Spleen (tissue), 11 donors: ENCODE measurements around the gene CEMIP. TPM values are rescaled to one million over a fixed set of nuclear protein-coding genes. Genes with fewer than 3 reads are reported as not detected.

Experiments used
- DNase-seq: peaks from one replicate; pipeline ENCODE4 v3.0.0-alpha.2; 2020
- H3K27ac ChIP-seq, 8 donors: fragments of 200-600 bp; sonication (generic) in 7 of 8; 1 replicate in 4 of 8; 2 replicates in 4 of 8; pipeline versions ENCODE4 v1.5.0 to v1.8.0; 2016 to 2021; ENCODE audit warnings: inconsistent platforms in 4 of 8, mild to moderate bottlenecking in 4 of 8, moderate library complexity in 1 of 8
- H3K27me3 ChIP-seq, 7 donors: fragments of 200-600 bp; sonication (generic) in 6 of 7; replicated peaks in 1 of 7; 1 replicate in 4 of 7; 2 replicates in 3 of 7; pipeline versions ENCODE4 v1.5.0 to v1.8.0; 2016 to 2021; ENCODE audit warnings: inconsistent platforms in 3 of 7, mild to moderate bottlenecking in 1 of 7
- H3K36me3 ChIP-seq, 6 donors: fragments of 200-600 bp; sonication (generic) in 5 of 6; 1 replicate in 4 of 6; 2 replicates in 2 of 6; pipeline versions ENCODE4 v1.5.0 to v1.8.0; 2016 to 2021; ENCODE audit warnings: inconsistent platforms in 2 of 6
- H3K4me1 ChIP-seq, 6 donors: fragments of 200-600 bp; sonication (generic) in 5 of 6; 1 replicate in 3 of 6; 2 replicates in 3 of 6; pipeline versions ENCODE4 v1.5.0 to v1.8.0; 2016 to 2021; ENCODE audit warnings: inconsistent platforms in 3 of 6
- H3K4me3 ChIP-seq, 8 donors: fragments of 200-600 bp; sonication (generic) in 7 of 8; 1 replicate in 4 of 8; 2 replicates in 4 of 8; pipeline versions ENCODE4 v1.5.0 to v1.8.0; 2016 to 2021; ENCODE audit warnings: inconsistent platforms in 4 of 8, mild to moderate bottlenecking in 4 of 8, moderate library complexity in 2 of 8
- H3K9me3 ChIP-seq, 8 donors: fragments of 200-600 bp; sonication (generic) in 7 of 8; 1 replicate in 4 of 8; 2 replicates in 4 of 8; pipeline versions ENCODE4 v1.5.0 to v1.8.0; 2016 to 2021; ENCODE audit warnings: inconsistent platforms in 4 of 8
- POLR2A ChIP-seq, 3 donors: fragments of 450-650 bp; IDR thresholded peaks; one replicate each; pipeline ENCODE4 v1.5.1; 2017; ENCODE audit warnings: antibody characterized with exemption in 3 of 3, mild to moderate bottlenecking in 1 of 3
- POLR2AphosphoS5 ChIP-seq, 3 donors: sonication (generic); formaldehyde crosslinking; IDR thresholded peaks; one replicate each; pipeline ENCODE4 v1.5.1; 2017; ENCODE audit warnings: antibody characterized with exemption in 3 of 3
- WGBS, 5 donors: extraction: QIAGEN DNeasy Blood & Tissue Kit in 3 of 5; methylation state at CpG; one replicate each; pipeline versions ENCODE4 v1.1.5 to v1.1.7; 2013 to 2018; 5-methylcytosine and 5-hydroxymethylcytosine counted together
- intact Hi-C: fragments of 100-400 bp; cut with DNase I; formaldehyde crosslinking; loops from one replicate; pipeline ENCODE4 v1.15.0; 2023; ENCODE audit warnings: low total_unique reads
- polyA plus RNA-seq, 3 donors: library from polyadenylated mRNA; stranded (reverse); fragments of 200-250 nt; gene quantifications; one replicate each; pipeline ENCODE4 v1.2.1, GENCODE V29; 2013
- total RNA-seq, 7 donors: library from RNA; depleted of rRNA in 3 of 7; stranded (reverse); fragments of >200 nt in 3 of 7; fragmentation: NEBNext Ultra II Directional in 4 of 7; extraction: Animal tissue kit (Norgen Biotek cat#: 25700) in 4 of 7; gene quantifications; one replicate each; pipeline versions ENCODE4 v1.1.0 to v1.2.1, GENCODE V29; 2016 to 2021
- TF ChIP-seq, protein P1 (sequence below), 11 experiments: fragments of 200-600 bp in 7 of 11; fragments of 450-650 bp in 4 of 11; sonication (generic) in 4 of 11; IDR thresholded peaks in 8 of 11; conservative IDR thresholded peaks in 3 of 11; 1 replicate in 7 of 11; 2 replicates in 4 of 11; pipeline versions ENCODE4 v1.4.0 to v1.8.0; 2016 to 2021; ENCODE audit warnings: antibody characterized with exemption in 11 of 11, inconsistent platforms in 4 of 11, mild to moderate bottlenecking in 1 of 11
- donor health status: healthy with polysubstance abuse.
- donor health status: DM: no; HTN: no; CAD: no; lungs with moderate emphysema.
- donor health status: DM: no; HTN: no; CAD: no.
- donor health status: Bipolar disorder and iron deficiency.
- donor health status: healthy.
- donor health status: DM: no; HTN: no; CAD: no.
- donor health status: DM: yes; HTN: yes; CAD: no.

The CEMIP gene
- total and polyA plus RNA-seq, 10 donors = 0.20 to 3.0 (median 1.0) TPM; not detected in 1

DNA sequence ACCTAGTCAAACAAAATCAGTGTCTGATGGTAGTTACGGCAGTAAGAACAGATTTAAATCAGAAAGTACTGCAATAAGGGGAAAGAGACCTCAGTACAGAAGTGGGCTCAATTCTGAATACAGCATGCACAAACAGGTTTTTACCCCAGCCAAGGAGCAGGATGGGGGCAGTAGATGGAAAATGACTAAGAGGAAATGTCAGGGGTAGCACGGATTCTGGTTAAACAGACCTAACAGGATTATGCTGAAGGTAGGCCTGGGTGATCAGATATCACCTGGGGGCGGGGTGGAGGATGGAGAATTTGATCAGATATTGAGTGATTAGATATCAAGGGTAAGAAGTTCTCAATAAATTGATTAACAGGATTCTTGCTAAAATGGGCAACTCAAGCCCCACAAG, 191.5 kb downstream of the CEMIP start:
- Histone ChIP-seq H3K9me3 (peaks cover 0 to under 1% (median 0%) of the 10 kb centered on the region in 8 donors), H3K36me3 (peaks cover 0 to 70% (median 14%) of the 10 kb centered on the region in 6 donors), H3K27me3 (no peaks in the 10 kb centered on the region), H3K4me1 (peaks cover 0 to 23% (median 12%) of the 10 kb centered on the region in 6 donors), H3K27ac (no peak overlapping the region), H3K4me3 (no peak overlapping the region)
- no peak for DNase-seq
- WGBS, 5 donors = 85 to 92% (median 87%) methylated on average over 3 of the region's 3 CpGs
- intact Hi-C loops = no loop called here
- TF ChIP-seq POLR2AphosphoS5 (IDR thresholded peaks at IDR 0.05) = no peak
- no peak for TF ChIP-seq POLR2A (IDR thresholded peaks at IDR 0.05)
- TF ChIP-seq, protein P1, sequence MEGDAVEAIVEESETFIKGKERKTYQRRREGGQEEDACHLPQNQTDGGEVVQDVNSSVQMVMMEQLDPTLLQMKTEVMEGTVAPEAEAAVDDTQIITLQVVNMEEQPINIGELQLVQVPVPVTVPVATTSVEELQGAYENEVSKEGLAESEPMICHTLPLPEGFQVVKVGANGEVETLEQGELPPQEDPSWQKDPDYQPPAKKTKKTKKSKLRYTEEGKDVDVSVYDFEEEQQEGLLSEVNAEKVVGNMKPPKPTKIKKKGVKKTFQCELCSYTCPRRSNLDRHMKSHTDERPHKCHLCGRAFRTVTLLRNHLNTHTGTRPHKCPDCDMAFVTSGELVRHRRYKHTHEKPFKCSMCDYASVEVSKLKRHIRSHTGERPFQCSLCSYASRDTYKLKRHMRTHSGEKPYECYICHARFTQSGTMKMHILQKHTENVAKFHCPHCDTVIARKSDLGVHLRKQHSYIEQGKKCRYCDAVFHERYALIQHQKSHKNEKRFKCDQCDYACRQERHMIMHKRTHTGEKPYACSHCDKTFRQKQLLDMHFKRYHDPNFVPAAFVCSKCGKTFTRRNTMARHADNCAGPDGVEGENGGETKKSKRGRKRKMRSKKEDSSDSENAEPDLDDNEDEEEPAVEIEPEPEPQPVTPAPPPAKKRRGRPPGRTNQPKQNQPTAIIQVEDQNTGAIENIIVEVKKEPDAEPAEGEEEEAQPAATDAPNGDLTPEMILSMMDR (IDR thresholded peaks at IDR 0.05 in 8 of 11, conservative IDR thresholded peaks at IDR 0.05 in 3 of 11) = no peak

DNA sequence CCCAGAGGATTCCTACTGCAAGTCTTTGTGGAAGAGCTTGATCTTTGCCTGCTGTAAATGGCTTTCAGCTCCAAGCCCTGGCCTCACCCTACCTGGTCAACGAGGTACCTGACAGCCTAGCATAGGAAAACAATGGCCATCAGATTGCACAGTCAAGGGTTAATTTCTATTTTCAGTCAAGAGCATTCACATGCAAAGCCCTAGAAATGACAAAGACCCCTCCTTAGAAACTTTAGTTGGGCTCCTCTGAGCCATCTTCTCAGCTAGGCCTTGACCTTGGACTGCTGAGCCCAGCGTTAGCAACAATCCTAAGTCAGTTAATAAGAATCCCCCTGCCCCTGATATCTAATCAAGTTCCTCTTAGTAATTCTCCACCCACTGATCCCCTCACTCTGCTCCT, 192.0 kb downstream of the CEMIP start:
- Histone ChIP-seq H3K4me1 (peaks cover 0 to 23% (median 12%) of the 10 kb centered on the region in 6 donors), H3K4me3 (no peak overlapping the region), H3K36me3 (peaks cover 0 to 73% (median 14%) of the 10 kb centered on the region in 6 donors), H3K27me3 (no peaks in the 10 kb centered on the region), H3K27ac (no peak overlapping the region), H3K9me3 (no peaks in the 10 kb centered on the region)
- intact Hi-C loops = no loop called here
- WGBS, 5 donors = 83 to 87% (median 86%) methylated on average over 2 of the region's 2 CpGs
- no peak for DNase-seq
- TF ChIP-seq POLR2A (IDR thresholded peaks at IDR 0.05) = no peak
- TF ChIP-seq POLR2AphosphoS5 (IDR thresholded peaks at IDR 0.05) = no peak
- TF ChIP-seq, protein P1 (IDR thresholded peaks at IDR 0.05 in 8 of 11, conservative IDR thresholded peaks at IDR 0.05 in 3 of 11) = no peak

DNA sequence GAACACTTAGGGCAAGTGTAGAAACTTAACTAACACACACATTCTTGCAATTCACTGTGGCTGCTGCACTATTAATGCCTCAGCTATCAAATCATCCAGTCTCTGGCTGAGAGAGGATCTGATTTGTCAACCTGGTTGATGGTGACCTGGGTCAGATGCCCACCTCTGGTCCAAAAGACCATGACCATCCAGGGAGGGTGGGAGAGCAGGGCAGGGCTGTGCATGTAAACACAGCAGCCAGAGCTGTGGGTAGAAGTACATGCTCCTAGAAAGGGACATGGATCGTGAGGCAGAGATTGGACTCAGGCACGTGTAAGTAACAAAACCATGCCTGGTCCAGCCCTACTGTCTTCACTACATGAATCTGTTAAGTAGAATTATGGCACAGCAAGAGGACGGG, 193.1 kb downstream of the CEMIP start:
- Histone ChIP-seq H3K27me3 (no peaks in the 10 kb centered on the region), H3K4me3 (no peak overlapping the region), H3K27ac (no peak overlapping the region), H3K4me1 (peaks cover 0 to 30% (median 14%) of the 10 kb centered on the region in 6 donors), H3K36me3 (peaks cover 0 to 73% (median 14%) of the 10 kb centered on the region in 6 donors), H3K9me3 (no peaks in the 10 kb centered on the region)
- intact Hi-C loops = no loop called here
- TF ChIP-seq, protein P1 (IDR thresholded peaks at IDR 0.05 in 8 of 11, conservative IDR thresholded peaks at IDR 0.05 in 3 of 11) = no peak
- TF ChIP-seq POLR2A (IDR thresholded peaks at IDR 0.05) (no peak), POLR2AphosphoS5 (IDR thresholded peaks at IDR 0.05) (no peak)
- 92 to 100% (median 97%) methylated on average over 3 of the region's 3 CpGs for WGBS, 5 donors
- DNase-seq = no peak

DNA sequence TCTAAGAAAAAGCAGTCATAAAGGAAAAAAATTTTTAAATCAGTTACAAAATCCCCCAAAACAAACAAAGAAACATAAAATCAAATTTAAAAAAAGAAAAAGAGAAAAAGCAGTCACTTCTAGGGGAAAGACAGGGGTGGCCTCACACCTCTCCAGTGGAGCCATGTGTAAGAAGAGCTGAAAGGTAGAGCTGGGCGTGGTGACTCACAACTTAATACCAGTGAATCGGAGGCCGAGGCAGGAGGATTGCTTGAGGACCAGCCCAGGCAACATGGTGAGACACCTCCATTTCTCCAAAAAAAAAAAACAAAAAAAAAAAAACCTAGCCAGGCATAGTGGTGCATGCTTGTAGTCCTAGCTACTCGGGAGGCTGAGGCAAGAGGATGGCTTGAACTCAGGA, 195.7 kb downstream of the CEMIP start:
- Histone ChIP-seq H3K4me3 (no peak overlapping the region), H3K27me3 (no peaks in the 10 kb centered on the region), H3K4me1 (peaks cover 0 to 35% (median 19%) of the 10 kb centered on the region in 6 donors), H3K36me3 (peaks cover 3 to 73% (median 20%) of the 10 kb centered on the region in 6 donors), H3K27ac (no peak overlapping the region), H3K9me3 (no peaks in the 10 kb centered on the region)
- no peak for TF ChIP-seq POLR2A (IDR thresholded peaks at IDR 0.05)
- TF ChIP-seq, protein P1 (IDR thresholded peaks at IDR 0.05 in 8 of 11, conservative IDR thresholded peaks at IDR 0.05 in 3 of 11) = no peak
- no peak for TF ChIP-seq POLR2AphosphoS5 (IDR thresholded peaks at IDR 0.05)
- WGBS, 5 donors = 94 to 97% (median 94%) methylated on average over 4 of the region's 4 CpGs
- DNase-seq = no peak
- intact Hi-C loops = no loop called here
